Peyer's patch (tissue), 4 donors: ENCODE measurements around the gene CYP27A1. TPM values are rescaled to one million over a fixed set of nuclear protein-coding genes. Genes with fewer than 3 reads are reported as not detected.

ENCODE experiments used
- DNase-seq, 3 donors: peaks; one replicate each; pipeline ENCODE4 v3.0.0-alpha.2; 2017 to 2019
- H3K27ac ChIP-seq, 4 donors: fragments of 200-600 bp; sonication (generic); one replicate each; pipeline ENCODE4 v1.5.1; 2016 to 2019
- H3K27me3 ChIP-seq, 2 donors: fragments of 200-600 bp; sonication (generic); one replicate each; pipeline ENCODE4 v1.5.1; 2019
- H3K36me3 ChIP-seq, 3 donors: fragments of 200-600 bp; sonication (generic); one replicate each; pipeline ENCODE4 v1.5.1; 2016 to 2019
- H3K4me1 ChIP-seq, 4 donors: fragments of 200-600 bp; sonication (generic); one replicate each; pipeline ENCODE4 v1.5.1; 2016 to 2019
- H3K4me3 ChIP-seq, 4 donors: fragments of 200-600 bp; sonication (generic); 1 replicate in 3 of 4; 2 replicates in 1 of 4; pipeline ENCODE4 v1.5.1; 2016 to 2019; ENCODE audit warnings: mild to moderate bottlenecking in 1 of 4
- H3K9me3 ChIP-seq, 4 donors: fragments of 200-600 bp; sonication (generic); one replicate each; pipeline ENCODE4 v1.5.1; 2016 to 2019; ENCODE audit warnings: mild to moderate bottlenecking in 1 of 4
- CTCF ChIP-seq, 6 experiments: fragments of 450-650 bp in 4 of 6; fragments of 200-600 bp in 2 of 6; sonication (generic) in 1 of 6; IDR thresholded peaks; one replicate each; pipeline ENCODE4 v1.5.1; 2017 to 2019; ENCODE audit warnings: antibody characterized with exemption in 6 of 6, mild to moderate bottlenecking in 3 of 6, moderate library complexity in 1 of 6
- POLR2A ChIP-seq, 2 donors: fragments of 450-650 bp; IDR thresholded peaks; one replicate each; pipeline ENCODE4 v1.5.1; 2017; ENCODE audit warnings: antibody characterized with exemption in 2 of 2, mild to moderate bottlenecking in 2 of 2, moderate library complexity in 2 of 2
- total RNA-seq, 4 donors: library from RNA; depleted of rRNA; stranded (reverse); fragments of >200 nt; gene quantifications; one replicate each; pipeline ENCODE4 v1.1.0, GENCODE V29; 2016

The CYP27A1 gene
- total RNA-seq, 4 donors from 2014 or later: 68.5 to 277 (median 168) TPM

GRCh38 chr2:218854860-218855259 lies 72.9 kb downstream of the CYP27A1 start:
- peaks cover 0 to 12% of the 10 kb centered on the region in 2 donors for H3K27me3 ChIP-seq
- H3K4me3 ChIP-seq: no peak overlapping the region
- peaks cover 0 to 11% (median under 1%) of the 10 kb centered on the region in 4 donors for H3K4me1 ChIP-seq
- no peak overlapping the region for H3K27ac ChIP-seq
- H3K36me3 ChIP-seq: no peaks in the 10 kb centered on the region
- DNase-seq: no peak
- TF ChIP-seq POLR2A (IDR thresholded peaks at IDR 0.05) (no peak), CTCF (IDR thresholded peaks at IDR 0.05) (no peak)
- H3K9me3 ChIP-seq: no peaks in the 10 kb centered on the region

- no peak for TF ChIP-seq CTCF (IDR thresholded peaks at IDR 0.05)
- no peak for TF ChIP-seq POLR2A (IDR thresholded peaks at IDR 0.05)
- H3K27ac ChIP-seq: no peak overlapping the region
- H3K4me3 ChIP-seq: no peak overlapping the region
- H3K27me3 ChIP-seq: peaks cover 0 to 19% of the 10 kb centered on the region in 2 donors
- DNase-seq: no peak
- H3K4me1 ChIP-seq: peaks cover 0 to 16% (median 8%) of the 10 kb centered on the region in 4 donors
- no peaks in the 10 kb centered on the region for H3K9me3 ChIP-seq
- no peaks in the 10 kb centered on the region for H3K36me3 ChIP-seq
Observed at GRCh38 chr2:218855305-218856166, 73.6 kb downstream of the CYP27A1 start.

- Histone ChIP-seq H3K9me3 (no peaks in the 10 kb centered on the region), H3K36me3 (no peaks in the 10 kb centered on the region), H3K4me3 (no peak overlapping the region), H3K27me3 (peaks cover 0 to 24% of the 10 kb centered on the region in 2 donors), H3K4me1 (peaks cover 0 to 16% (median 11%) of the 10 kb centered on the region in 4 donors), H3K27ac (no peak overlapping the region)
- no peak for DNase-seq
- TF ChIP-seq CTCF (IDR thresholded peaks at IDR 0.05) (no peak), POLR2A (IDR thresholded peaks at IDR 0.05) (no peak)
Observed at GRCh38 chr2:218856167-218856895, 74.4 kb downstream of the CYP27A1 start.

GRCh38 chr2:218856896-218857243 lies 74.9 kb downstream of the CYP27A1 start:
- no peaks in the 10 kb centered on the region for H3K36me3 ChIP-seq
- no peak overlapping the region for H3K27ac ChIP-seq
- no peaks in the 10 kb centered on the region for H3K9me3 ChIP-seq
- no peak for DNase-seq
- TF ChIP-seq POLR2A (IDR thresholded peaks at IDR 0.05) (no peak), CTCF (IDR thresholded peaks at IDR 0.05) (no peak)
- peaks cover 0 to 28% of the 10 kb centered on the region in 2 donors for H3K27me3 ChIP-seq
- H3K4me1 ChIP-seq: peaks cover 0 to 16% (median 11%) of the 10 kb centered on the region in 4 donors
- no peak overlapping the region for H3K4me3 ChIP-seq

- no peak overlapping the region for H3K27ac ChIP-seq
- H3K36me3 ChIP-seq: no peaks in the 10 kb centered on the region
- H3K4me1 ChIP-seq: peaks cover 0 to 16% (median 11%) of the 10 kb centered on the region in 4 donors
- TF ChIP-seq POLR2A (IDR thresholded peaks at IDR 0.05) (no peak), CTCF (IDR thresholded peaks at IDR 0.05) (no peak)
- H3K27me3 ChIP-seq: peaks cover 0 to 30% of the 10 kb centered on the region in 2 donors
- H3K4me3 ChIP-seq: no peak overlapping the region
- DNase-seq: no peak
- H3K9me3 ChIP-seq: no peaks in the 10 kb centered on the region
Observed at GRCh38 chr2:218857371-218858137, 75.6 kb downstream of the CYP27A1 start.
